A549 (cell line): ENCODE results near the gene FADS3. TPM values are rescaled to one million over a fixed set of nuclear protein-coding genes. Genes with fewer than 3 reads are reported as not detected.
"Not testable (repeated sequence)": the region's sequence is repeated elsewhere in the genome, so short reads cannot be mapped to it uniquely, and the experiment has no call there.

Experiments used
- ATAC-seq, 2 experiments: fragments of 200-7000 bp in 1 of 2; fragments of >200 bp in 1 of 2; cut with Nextera tagmentation in 1 of 2; cut with Tn5 transposase in 1 of 2; 3 replicates each; pipeline versions ENCODE4 v1.8.0 to v1.9.1; 2018 to 2020; ENCODE audit warnings: mild to moderate bottlenecking in 1 of 2, moderate library complexity in 1 of 2
- CTCF ChIA-PET: fragments of 300-600 bp; sonication (Branson Sonifier 250); formaldehyde crosslinking; extraction: SDS; loops from one replicate; lab custom pipeline; 2021; ENCODE audit warnings: antibody characterized with exemption, inconsistent platforms; lab: Yijun Ruan, JAX
- POLR2A ChIA-PET: fragments of 350-600 bp; formaldehyde crosslinking; extraction: SDS; loops from one replicate; lab custom pipeline; 2021; ENCODE audit warnings: antibody characterized with exemption, inconsistent platforms; lab: Yijun Ruan, JAX
- DNase-seq, 2 experiments: peaks; one replicate each; pipeline versions ENCODE4 v3.0.0 to v3.0.0-alpha.2; 2011 to 2016; ENCODE audit warnings: low read depth in 1 of 2, low spot score in 1 of 2
- FAIRE-seq: peaks from 2 replicates; lab custom pipeline; 2011; peaks lifted over from hg19 to GRCh38; lab: Jason Lieb, UNC
- H3K27ac ChIP-seq, 2 experiments: fragments of >200 bp; sonication (Bioruptor Twin); formaldehyde crosslinking; 3 replicates each; pipeline ENCODE4 v1.5.1; 2016 to 2017
- H3K4me1 ChIP-seq: fragments of >200 bp; sonication (Bioruptor Twin); formaldehyde crosslinking; 3 replicates; pipeline ENCODE4 v1.6.1; 2016
- H3K4me2 ChIP-seq: fragments of >200 bp; sonication (Bioruptor Twin); formaldehyde crosslinking; 3 replicates; pipeline ENCODE4 v1.6.1; 2016
- H3K4me3 ChIP-seq: fragments of >200 bp; sonication (Bioruptor Twin); formaldehyde crosslinking; 3 replicates; pipeline ENCODE4 v1.5.1; 2016
- H3K9me3 ChIP-seq: fragments of >200 bp; sonication (Bioruptor Twin); formaldehyde crosslinking; 3 replicates; pipeline ENCODE4 v1.6.1; 2016
- BCL3 ChIP-seq: fragments of >200 bp; sonication (Bioruptor Twin); formaldehyde crosslinking; IDR thresholded peaks from 3 replicates; pipeline ENCODE4 v1.6.1; 2016
- CEBPB ChIP-seq, 2 experiments: fragments of >200 bp in 1 of 2; sonication (Bioruptor Twin) in 1 of 2; formaldehyde crosslinking in 1 of 2; IDR thresholded peaks; 2 replicates each; pipeline ENCODE4 v1.6.1; 2012 to 2016
- CTCF ChIP-seq: fragments of >200 bp; sonication (Bioruptor Twin); formaldehyde crosslinking; IDR thresholded peaks from 3 replicates; pipeline ENCODE4 v1.5.1; 2016
- EHF ChIP-seq: fragments of 250-450 bp; sonication (Bioruptor Pico); IDR thresholded peaks from 2 replicates; pipeline ENCODE4 v1.5.0; 2020; ENCODE audit warnings: mild to moderate bottlenecking
- FOSL2 ChIP-seq, 2 experiments: fragments of 450-650 bp in 1 of 2; fragments of >200 bp in 1 of 2; sonication (Bioruptor Twin) in 1 of 2; formaldehyde crosslinking; IDR thresholded peaks; 2 replicates each; pipeline versions ENCODE4 v1.5.0 to v1.6.1; 2016 to 2020; ENCODE audit warnings: mild to moderate bottlenecking in 1 of 2, moderate library complexity in 1 of 2
- JUNB ChIP-seq: fragments of >200 bp; sonication (Bioruptor Twin); formaldehyde crosslinking; IDR thresholded peaks from 2 replicates; pipeline ENCODE4 v1.6.1; 2016
- KDM5A ChIP-seq: fragments of 200-600 bp; sonication (generic); IDR thresholded peaks from 2 replicates; pipeline ENCODE4 v1.6.1; 2016; ENCODE audit warnings: antibody characterized with exemption, mild to moderate bottlenecking
- MAFK ChIP-seq: fragments of 450-650 bp; IDR thresholded peaks from 2 replicates; pipeline ENCODE4 v1.6.1; 2014; ENCODE audit not compliant: partially characterized antibody
- NPAS2 ChIP-seq: fragments of 250-450 bp; sonication (Bioruptor Pico); IDR thresholded peaks from 2 replicates; pipeline ENCODE4 v1.8.0; 2022; ENCODE audit warnings: mild to moderate bottlenecking, moderate library complexity, borderline replicate concordance
- POLR2A ChIP-seq: IDR thresholded peaks from 2 replicates; pipeline ENCODE4 v1.6.1; 2012; ENCODE audit warnings: mild to moderate bottlenecking, low read length
- RAD21 ChIP-seq, 2 experiments: fragments of >200 bp in 1 of 2; sonication (Bioruptor Twin) in 1 of 2; formaldehyde crosslinking in 1 of 2; IDR thresholded peaks in 1 of 2; conservative IDR thresholded peaks in 1 of 2; 2 replicates in 1 of 2; 3 replicates in 1 of 2; pipeline ENCODE4 v1.6.1; 2012 to 2018; ENCODE audit warnings: inconsistent platforms in 1 of 2
- SMC3 ChIP-seq: fragments of >200 bp; sonication (Bioruptor Twin); formaldehyde crosslinking; IDR thresholded peaks from 3 replicates; pipeline ENCODE4 v1.6.1; 2018; ENCODE audit warnings: inconsistent platforms
- ZC3H11A ChIP-seq: fragments of 450-650 bp; IDR thresholded peaks from 2 replicates; pipeline ENCODE4 v1.6.1; 2014; ENCODE audit warnings: antibody characterized with exemption, mild to moderate bottlenecking
- WGBS: methylation state at CpG from one replicate; pipeline ENCODE4 v1.1.6; 2017; ENCODE audit errors: missing lambda C conversion rate; 5-methylcytosine and 5-hydroxymethylcytosine counted together
- polyA plus RNA-seq, 4 experiments: library from polyadenylated mRNA; depleted of rRNA in 3 of 4; stranded (reverse); fragments of >200 nt; fragmentation: RNase III in 1 of 4; extraction: RNeasy Plus Mini Kit Qiagen cat#74134 plus additional on column Dnase treatment in 1 of 4; gene quantifications; 2 replicates in 3 of 4; 3 replicates in 1 of 4; pipeline ENCODE4 v1.2.3, GENCODE V29; 2011 to 2017
- TF ChIP-seq, protein P1 (sequence below): fragments of 250-450 bp; sonication (Bioruptor Pico); IDR thresholded peaks from 2 replicates; pipeline ENCODE4 v1.5.0; 2020; ENCODE audit warnings: low read depth, mild to moderate bottlenecking, moderate library complexity

FADS3 gene
- polyA plus RNA-seq, 2 of the 4 experiments (the other 2 are of a cell fraction) = 17.5 to 36.3 TPM

GRCh38 chr11:61882879-61883278 lies 8.5 kb downstream of the FADS3 start:
- ATAC-seq = no peak
- H3K4me3 ChIP-seq = no peak overlapping the region
- H3K9me3 ChIP-seq = peaks cover 8% of the 10 kb centered on the region
- no peak overlapping the region for H3K4me2 ChIP-seq
- 77% methylated on average over 6 of the region's 6 CpGs for WGBS
- no peak for DNase-seq
- no peak for FAIRE-seq
- POLR2A ChIA-PET = no interaction called here
- no peak for TF ChIP-seq CTCF
- peak; percentile 59 for TF ChIP-seq MAFK
- TF ChIP-seq, all 56 proteins: peak for 1
- CTCF ChIA-PET = interaction anchor here (1.1 to 16.0 kb wide), 6 partner anchors 11 to 225 kb away, joined by 4 to 124 read pairs (median 54); no protein-coding TSS in a partner anchor
- Histone ChIP-seq H3K27ac (0 out of 6 replicates have a peak overlapping the region, but pooled peaks of 1 of the 2 experiments have one; percentile 64), H3K4me1 (peaks cover 15% of the 10 kb centered on the region)

- FAIRE-seq, POLR2A ChIA-PET, ATAC-seq, DNase-seq, H3K4me3 ChIP-seq, H3K9me3 ChIP-seq: not testable (repeated sequence)
- CTCF ChIA-PET = interaction anchor here (0.6 to 16.0 kb wide), 7 partner anchors 10 to 720 kb away, joined by 3 to 220 read pairs (median 17); no protein-coding TSS in a partner anchor
- Histone ChIP-seq H3K4me2 (0 out of 3 replicates have a peak overlapping the region, but pooled peaks have one; percentile 6), H3K4me1 (peaks cover 10% of the 10 kb centered on the region; the same call in 2 of the 3 replicates), H3K27ac (peak overlapping the region in 1 of 2 experiments; percentile 64; a peak in 2 of 6 replicates)
- peak; percentile 32 to 60; a peak in 3 of 4 replicates for TF ChIP-seq CEBPB (IDR thresholded peaks at IDR 0.05)
- 67% methylated on average over 3 of the region's 3 CpGs for WGBS
Observed at GRCh38 chr11:61882267-61882666, 9.1 kb downstream of the FADS3 start.

DNA sequence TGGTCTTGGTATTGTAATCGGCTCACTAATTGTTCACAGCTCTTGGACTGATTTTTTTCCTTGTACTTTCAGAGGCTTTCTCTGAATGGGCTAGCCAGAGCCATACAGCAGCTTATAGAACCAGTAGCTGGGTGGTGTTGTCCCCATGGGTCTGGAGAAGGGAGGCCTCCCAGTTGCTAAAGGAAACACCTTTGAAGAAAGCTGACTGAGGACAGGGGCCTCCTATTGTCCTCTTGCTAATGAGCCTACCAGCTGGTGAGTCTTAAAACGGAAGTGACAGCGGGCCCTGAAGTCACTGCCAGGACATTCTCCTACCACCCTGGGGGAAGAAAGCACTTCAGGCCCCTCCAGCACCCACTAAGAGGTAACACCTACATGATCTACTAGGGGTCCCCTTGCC lies 9.9 kb downstream of the FADS3 start:
- Histone ChIP-seq H3K4me3 (no peak overlapping the region), H3K9me3 (no peaks in the 10 kb centered on the region)
- DNase-seq = no peak
- ChIA-PET CTCF (interaction anchor here (1.3 to 16.0 kb wide), 7 partner anchors 9 to 226 kb away, joined by 4 to 220 read pairs (median 21); no protein-coding TSS in a partner anchor), POLR2A (interaction anchor here (0.6 kb wide), 1 partner anchor 148 kb away, joined by 3 read pairs; no protein-coding TSS in a partner anchor)
- no peak for ATAC-seq
- FAIRE-seq = no peak
- TF ChIP-seq KDM5A (no peak), EHF (CRISPR knock-in tag) (no peak), POLR2A (no peak), NPAS2 (CRISPR knock-in tag) (no peak), JUNB (no peak), RAD21 (conservative IDR thresholded peaks at IDR 0.05 in 1 of 2, IDR thresholded peaks at IDR 0.05 in 1 of 2) (no peak), FOSL2 (IDR thresholded peaks at IDR 0.05) (no peak), FOSL2 (CRISPR knock-in tag; IDR thresholded peaks at IDR 0.05) (no peak), MAFK (no peak), SMC3 (no peak), CTCF (no peak), BCL3 (no peak), ZC3H11A (no peak)
- TF ChIP-seq, protein P1, sequence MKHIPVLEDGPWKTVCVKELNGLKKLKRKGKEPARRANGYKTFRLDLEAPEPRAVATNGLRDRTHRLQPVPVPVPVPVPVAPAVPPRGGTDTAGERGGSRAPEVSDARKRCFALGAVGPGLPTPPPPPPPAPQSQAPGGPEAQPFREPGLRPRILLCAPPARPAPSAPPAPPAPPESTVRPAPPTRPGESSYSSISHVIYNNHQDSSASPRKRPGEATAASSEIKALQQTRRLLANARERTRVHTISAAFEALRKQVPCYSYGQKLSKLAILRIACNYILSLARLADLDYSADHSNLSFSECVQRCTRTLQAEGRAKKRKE (CRISPR knock-in tag) = no peak
- TF ChIP-seq, all 56 proteins: peak for 0
- H3K4me2 ChIP-seq = no peak overlapping the region
- peaks cover 10% of the 10 kb centered on the region; the same call in 2 of the 3 replicates for H3K4me1 ChIP-seq
- WGBS = 82% methylated on average over 3 of the region's 3 CpGs
- peak overlapping the region in 1 of 2 experiments; percentile 64; a peak in 3 of 6 replicates for H3K27ac ChIP-seq
